GM19467 (cell line): Measurements from ENCODE around the gene TMEM134.
"Not testable (repeated sequence)": the region's sequence is repeated elsewhere in the genome, so short reads cannot be mapped to it uniquely, and the experiment has no call there.

Experiments used
- ATAC-seq: cut with Tn5 transposase; IDR thresholded peaks from one replicate; pipeline ENCODE4 v1.9.1; 2021; ENCODE audit warnings: mild to moderate bottlenecking, moderate library complexity; ENCODE audit not compliant: unreplicated experiment

Gene TMEM134, protein sequence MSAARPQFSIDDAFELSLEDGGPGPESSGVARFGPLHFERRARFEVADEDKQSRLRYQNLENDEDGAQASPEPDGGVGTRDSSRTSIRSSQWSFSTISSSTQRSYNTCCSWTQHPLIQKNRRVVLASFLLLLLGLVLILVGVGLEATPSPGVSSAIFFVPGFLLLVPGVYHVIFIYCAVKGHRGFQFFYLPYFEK

GRCh38 chr11:67468759-67469507, at the start of gene TMEM134:
TMEM134 (minus strand) TSS chr11:67469251; CDS start chr11:67469192, 59 bp downstream.
- ATAC-seq: peak; percentile 60

GRCh38 chr11:67517784-67518552, 48.9 kb upstream of the TMEM134 start:
- no peak for ATAC-seq

DNA sequence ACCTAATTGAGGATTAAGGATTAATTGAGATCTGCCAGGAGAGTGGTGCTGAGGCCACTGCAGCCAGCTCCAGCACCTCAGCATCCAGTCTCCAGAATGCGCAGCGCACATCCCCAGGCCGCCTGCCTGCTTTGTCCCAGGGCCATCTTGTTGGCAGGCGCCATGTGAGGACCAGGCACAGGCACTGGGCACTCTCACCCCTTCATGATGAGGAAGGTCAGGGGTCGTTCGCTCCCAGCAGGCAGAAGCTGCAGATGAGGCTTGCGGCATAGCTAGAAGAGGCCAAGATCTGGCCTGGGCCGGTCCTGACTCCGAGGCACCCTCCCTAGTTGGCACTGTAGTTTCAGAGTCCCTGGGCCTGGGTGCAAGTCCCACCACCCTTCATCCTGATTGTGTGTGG, 47.8 kb upstream of the TMEM134 start:
- no peak for ATAC-seq

GRCh38 chr11:67514116-67514515, 45.1 kb upstream of the TMEM134 start:
- no peak for ATAC-seq

DNA sequence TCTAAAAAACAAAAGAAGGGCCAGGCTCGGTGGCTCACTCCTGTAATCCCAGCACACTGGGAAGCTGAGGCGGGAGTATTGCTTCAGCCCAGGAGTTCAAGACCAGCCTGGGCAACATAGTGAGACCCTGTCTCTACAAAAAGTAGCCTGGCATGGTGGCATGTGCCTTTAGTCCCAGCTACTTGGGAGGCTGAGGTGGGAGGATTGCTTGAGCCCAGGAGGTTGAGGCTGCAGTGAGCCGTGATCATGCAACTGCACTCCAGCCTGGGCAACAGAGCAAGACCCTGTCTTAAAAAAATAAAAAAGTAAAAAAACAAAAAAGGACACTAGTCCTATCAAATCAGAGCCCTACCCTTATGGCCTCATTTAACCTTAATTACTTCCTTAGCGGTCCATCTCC, 42.5 kb upstream of the TMEM134 start:
- not testable (repeated sequence) for ATAC-seq

GRCh38 chr11:67510023-67510345, 40.9 kb upstream of the TMEM134 start:
- ATAC-seq: no peak

- ATAC-seq: peak; percentile 36
Measured at GRCh38 chr11:67508486-67509121, 39.6 kb upstream of the TMEM134 start.

- ATAC-seq: peak; percentile 72
Measured at GRCh38 chr11:67507864-67508485, 38.9 kb upstream of the TMEM134 start, which contains the start of gene CDK2AP2. CDK2AP2 (minus strand) TSS chr11:67508162; CDS start chr11:67508082, 80 bp downstream.

DNA sequence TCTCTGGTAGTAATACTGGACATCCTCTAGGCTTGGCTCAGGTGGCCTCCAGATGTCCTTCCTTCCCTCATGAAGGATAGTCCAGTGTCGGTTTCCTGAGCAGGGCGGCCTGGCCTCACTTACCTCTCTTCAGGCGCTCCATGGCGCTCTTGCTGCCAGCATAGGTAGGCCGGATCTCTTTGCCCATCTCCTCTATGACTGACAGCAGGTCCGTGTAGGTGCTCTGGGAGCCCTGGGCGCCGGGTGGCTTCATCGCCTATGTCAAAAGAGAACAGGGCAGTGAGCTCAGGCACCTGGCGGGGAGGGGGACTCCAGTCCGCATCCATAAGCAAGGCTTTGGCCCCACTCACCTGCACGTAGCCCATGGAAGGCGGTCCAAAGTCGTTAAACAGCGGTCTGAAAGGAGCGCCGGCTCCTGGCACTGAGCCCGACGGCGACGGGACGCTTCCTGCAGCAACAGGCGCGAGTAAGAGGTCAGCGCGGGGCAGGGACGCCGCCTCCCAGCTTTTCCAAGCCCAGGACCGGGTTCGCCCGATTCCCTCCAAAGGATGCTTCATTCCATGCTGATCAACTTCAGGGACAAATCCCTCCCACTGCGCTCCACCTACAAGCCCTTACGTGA, 38.3 kb upstream of the TMEM134 start:
- no peak for ATAC-seq

DNA sequence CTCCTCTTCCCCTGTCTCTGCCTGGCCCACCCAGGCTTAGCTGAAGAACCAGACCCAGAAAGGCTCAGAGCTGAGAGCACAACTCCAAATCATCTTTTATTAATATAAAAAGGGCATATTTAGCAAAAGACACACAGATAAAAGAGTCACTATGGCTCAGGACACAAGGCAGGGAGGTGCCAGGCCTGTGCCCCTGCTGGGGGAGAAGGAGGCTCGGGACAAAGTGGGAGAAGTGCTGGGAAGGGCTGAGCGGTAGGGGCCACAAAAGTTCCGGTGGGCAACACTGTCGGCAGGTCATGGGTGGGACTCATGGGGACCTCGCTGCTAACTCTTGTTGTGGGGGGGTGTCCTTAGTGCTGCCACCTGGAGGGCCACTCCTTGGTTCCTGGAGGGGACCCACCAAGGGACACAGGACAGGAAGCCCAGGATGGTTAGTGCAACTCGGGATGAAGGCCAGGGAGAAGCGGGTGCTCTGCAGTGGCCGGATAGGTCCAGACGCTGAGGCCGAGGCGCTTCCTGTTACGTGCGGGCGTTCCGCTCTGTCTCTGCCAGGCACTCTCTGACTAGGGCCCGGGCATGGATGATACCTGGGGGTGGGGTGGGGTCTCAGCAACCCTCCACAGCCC, 37.5 kb upstream of the TMEM134 start:
- no peak for ATAC-seq

GRCh38 chr11:67505605-67506396, 36.8 kb upstream of the TMEM134 start:
- no peak for ATAC-seq

GRCh38 chr11:67504950-67505581, 36.0 kb upstream of the TMEM134 start, which contains the start of gene PITPNM1:
PITPNM1 (minus strand) TSS chr11:67505363; CDS start chr11:67504180, 1,183 bp downstream.
- no peak for ATAC-seq

DNA sequence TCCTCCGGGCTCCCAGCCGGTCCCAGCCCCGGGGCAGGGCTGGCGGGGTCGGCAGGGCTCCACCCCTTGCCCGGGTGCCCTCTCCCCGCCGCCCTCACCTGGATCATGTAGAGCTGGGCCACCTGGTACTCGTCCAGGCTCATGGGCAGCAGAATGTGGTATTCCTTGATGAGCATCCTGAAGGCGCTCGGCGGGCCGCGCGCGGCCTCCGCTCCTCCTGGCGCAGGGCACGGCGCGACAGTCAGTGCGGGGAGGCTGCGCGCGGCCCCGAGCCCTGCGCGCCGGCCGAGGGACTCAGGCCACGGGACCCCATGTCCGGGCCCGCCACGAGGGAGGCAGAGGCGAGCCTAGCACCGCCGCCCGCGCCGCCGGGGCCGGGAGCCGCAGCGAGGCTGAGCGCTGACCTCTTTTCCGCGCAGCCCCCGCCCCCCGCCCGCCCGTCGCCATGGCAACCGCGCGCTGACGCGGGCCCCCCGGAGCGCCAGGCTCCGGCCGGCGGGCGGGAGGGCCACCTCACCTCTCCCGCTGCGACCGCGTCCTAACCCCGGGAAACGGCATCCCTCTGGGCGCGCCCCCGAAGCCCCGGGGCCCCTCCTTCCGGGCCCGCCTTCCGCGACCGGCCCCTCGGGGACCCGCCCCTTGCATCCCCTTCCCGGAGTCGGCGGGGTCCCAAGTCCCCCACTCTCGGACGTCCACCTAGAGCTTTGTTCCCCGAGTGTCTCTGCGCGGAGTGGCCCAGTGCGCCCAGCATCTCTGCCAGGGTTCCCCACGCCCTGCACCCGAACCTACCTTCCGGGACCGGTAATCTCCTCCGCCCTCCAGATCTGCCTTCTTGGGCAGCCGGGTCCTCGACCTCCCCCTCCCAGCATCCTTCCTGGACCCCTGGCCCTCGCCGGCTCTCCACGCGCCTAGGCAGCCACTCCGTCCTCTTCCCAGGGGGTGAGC, 35.2 kb upstream of the TMEM134 start:
- no peak for ATAC-seq

DNA sequence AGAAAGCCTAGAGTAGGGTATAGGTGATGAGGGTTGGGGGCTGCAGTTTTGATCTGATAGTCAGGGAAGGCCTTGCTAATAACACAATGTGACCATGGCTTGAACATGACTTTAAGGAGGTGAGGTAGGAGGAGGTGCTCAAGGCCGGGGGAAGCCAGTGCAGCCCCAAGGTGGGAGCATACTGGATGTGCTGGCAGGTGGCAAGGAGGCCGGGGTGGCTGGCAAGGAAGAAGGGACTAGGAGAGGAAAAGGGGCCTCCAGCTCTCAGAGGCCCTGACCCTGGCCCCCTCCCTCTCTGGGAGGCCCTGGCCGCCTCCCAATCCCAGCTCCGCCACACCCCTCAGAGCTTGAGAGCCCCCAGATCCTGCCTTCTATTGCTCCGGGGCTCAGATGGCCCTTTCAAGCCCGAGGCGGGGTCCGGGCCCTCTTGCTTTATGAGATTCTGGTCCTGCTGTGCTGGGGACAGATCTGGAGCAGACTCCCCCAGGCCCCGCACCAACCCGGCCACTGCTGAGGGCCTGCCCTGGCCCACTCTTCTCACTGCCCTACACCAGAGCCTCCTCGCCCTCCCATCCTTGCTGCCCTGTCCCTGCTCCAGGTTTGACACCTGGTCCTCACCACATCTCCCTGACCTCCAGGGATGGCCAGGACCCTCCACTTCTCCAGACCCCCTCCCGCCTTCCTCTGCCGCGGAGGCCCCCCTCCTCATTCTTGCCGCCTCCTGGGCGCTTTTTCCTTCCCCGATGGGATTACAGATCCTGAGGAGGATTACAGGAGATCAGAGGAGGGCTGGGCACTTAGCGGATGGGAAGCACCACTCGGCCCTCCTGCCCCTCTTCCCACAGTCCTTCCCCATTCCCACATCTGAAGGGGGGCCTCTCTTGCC, 34.3 kb upstream of the TMEM134 start:
- ATAC-seq: no peak

GRCh38 chr11:67502328-67502979, 33.4 kb upstream of the TMEM134 start:
- no peak for ATAC-seq

GRCh38 chr11:67501854-67502253, 32.8 kb upstream of the TMEM134 start:
- ATAC-seq: no peak
